Omental fat pad (tissue), 4 donors: ENCODE measurements around the gene HRC. TPM values are rescaled to one million over a fixed set of nuclear protein-coding genes. Genes with fewer than 3 reads are reported as not detected.
"Not testable (repeated sequence)": the region's sequence is repeated elsewhere in the genome, so short reads cannot be mapped to it uniquely, and the experiment has no call there.

ENCODE experiments used
- ATAC-seq: fragments of 150-250 bp; one replicate; pipeline ENCODE4 v1.9.1; 2016; ENCODE audit warnings: mild to moderate bottlenecking, moderate library complexity; ENCODE audit not compliant: low FRiP score
- DNase-seq: peaks from one replicate; pipeline ENCODE4 v3.0.0-alpha.2; 2019; ENCODE audit warnings: low spot score
- CTCF ChIP-seq, 3 donors: fragments of 450-650 bp; IDR thresholded peaks; one replicate each; pipeline ENCODE4 v1.5.1; 2016 to 2017; ENCODE audit warnings: antibody characterized with exemption in 3 of 3, mild to moderate bottlenecking in 3 of 3, moderate library complexity in 2 of 3
- total RNA-seq, 4 donors: library from RNA; depleted of rRNA; stranded (reverse); fragments of >200 nt; gene quantifications; one replicate each; pipeline ENCODE4 v1.1.0, GENCODE V29; 2016

The HRC gene
- total RNA-seq, 4 donors from 2014 or later: 0.74 to 13.1 (median 1.7) TPM

DNA sequence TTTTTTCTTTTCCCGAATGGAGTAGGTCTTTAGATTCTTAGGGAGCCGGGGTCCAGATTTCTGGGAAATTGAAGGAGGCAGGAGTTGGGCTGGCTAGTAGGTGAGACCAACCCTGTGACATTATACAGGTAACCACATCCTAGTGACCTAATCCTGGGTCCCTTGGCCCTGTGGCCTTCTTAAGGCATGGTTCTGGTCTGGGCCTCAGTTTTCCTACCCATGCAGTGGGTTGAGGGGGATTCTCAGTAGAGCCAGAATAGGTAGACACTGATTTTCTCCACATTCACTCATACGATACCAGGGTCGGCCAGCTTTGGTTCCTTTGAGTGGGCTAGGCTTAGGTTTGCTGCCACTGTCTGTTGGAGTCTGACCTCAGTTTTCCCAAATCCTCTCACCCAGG lies 28.6 kb downstream of the HRC start:
- DNase-seq (no peak), ATAC-seq (no peak)
- TF ChIP-seq CTCF (IDR thresholded peaks at IDR 0.05): no peak

DNA sequence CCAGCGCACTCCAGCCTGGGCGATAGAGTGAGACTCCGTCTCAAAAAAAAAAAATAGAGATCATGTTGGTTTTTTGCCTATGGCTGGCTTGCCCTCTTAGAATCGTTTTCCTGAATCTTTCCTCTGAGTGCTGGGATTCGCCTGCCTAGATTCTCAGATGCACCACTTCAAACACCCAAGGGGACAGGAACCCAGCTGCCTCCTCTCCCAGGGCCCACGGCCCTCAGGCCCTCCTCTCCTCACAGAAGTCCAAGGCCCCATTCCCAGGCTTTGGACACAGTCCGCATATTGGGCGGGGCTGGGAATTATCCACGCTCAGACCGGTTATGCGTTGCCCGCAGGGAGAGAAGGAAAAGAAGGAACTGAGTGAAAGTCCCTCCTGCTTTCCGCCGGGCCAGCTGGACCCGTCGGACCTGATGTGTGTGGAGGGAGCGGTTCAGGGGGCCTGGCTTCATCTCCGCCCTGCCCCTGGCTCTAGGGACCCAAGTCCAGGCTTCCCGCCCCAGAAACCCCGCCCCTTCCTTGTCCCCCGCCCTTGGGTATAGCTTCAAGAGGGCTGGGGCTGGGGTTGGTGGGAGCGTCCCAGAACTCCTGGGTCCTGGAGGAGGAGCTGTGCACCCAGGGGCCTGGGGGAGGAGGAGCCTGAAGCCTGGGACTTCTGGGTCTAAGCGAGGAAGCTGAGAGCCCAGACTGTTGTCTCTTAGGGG lies 30.0 kb downstream of the HRC start:
- DNase-seq (no peak), ATAC-seq (no peak)
- no peak for TF ChIP-seq CTCF (IDR thresholded peaks at IDR 0.05)

DNA sequence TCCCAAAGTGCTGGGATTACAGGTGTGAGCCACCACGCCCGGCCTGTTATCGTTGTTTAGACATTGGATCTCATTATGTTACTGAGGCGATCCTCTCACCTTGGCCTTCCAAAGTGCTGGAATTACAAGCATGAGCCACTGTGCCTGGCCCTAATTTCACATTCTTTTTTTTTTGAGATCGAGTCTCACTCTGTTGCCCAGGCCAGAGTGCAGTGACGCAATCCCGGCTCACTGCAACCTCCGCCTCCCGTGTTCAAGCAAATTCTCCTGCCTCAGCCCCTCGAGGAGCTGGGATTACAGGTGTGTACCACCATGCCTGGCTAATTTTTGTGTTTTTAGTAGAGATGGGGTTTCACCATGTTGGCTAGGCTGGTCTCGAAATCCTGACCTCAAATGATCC lies 31.9 kb downstream of the HRC start:
- not testable (repeated sequence) for ATAC-seq, DNase-seq

- not testable (repeated sequence) for DNase-seq, ATAC-seq
These were observed 33.4 kb downstream of the HRC start for GRCh38 chr19:49121841-49122240.

DNA sequence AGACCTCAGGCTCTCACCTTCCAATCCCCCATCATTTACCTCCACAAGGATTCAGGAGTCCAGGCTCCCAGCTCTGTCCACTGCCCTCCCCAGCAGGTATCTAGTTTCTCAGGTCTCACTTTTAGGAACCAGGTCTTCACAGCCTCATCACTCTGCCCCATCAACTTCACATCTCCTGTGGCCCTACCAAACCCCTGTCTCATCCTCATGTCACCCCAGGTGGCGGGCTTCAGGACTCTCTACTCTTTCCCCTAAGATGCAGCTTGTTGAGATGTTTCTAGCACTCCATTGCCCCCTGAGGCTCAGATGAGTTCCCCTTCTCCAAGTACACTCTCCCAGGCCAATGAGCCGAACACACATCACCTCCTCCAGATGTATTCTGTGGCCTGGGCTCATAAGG lies 34.3 kb downstream of the HRC start:
- TF ChIP-seq CTCF (IDR thresholded peaks at IDR 0.05): no peak
- DNase-seq: no peak
- ATAC-seq: no peak

DNA sequence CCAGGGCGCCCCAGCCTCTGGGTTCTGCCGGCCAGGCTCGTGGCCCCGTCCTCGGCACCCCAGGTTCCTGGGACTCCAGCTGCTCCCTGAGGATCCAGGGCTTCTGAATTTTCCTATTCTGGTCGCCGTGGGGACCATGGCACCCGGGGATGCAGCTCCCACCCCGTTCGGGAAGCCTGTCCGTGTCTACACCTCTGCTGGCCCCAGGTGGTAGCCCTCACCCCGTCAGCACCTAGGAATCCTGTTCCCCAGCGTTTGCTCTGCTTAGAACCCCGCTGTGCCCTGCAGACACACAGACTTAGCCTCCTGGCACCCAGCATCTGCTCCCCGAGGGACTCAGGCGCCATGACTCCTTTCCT lies 34.9 kb downstream of the HRC start:
- DNase-seq (no peak), ATAC-seq (no peak)
- TF ChIP-seq CTCF (IDR thresholded peaks at IDR 0.05): no peak

GRCh38 chr19:49119411-49120324 lies 35.5 kb downstream of the HRC start, which contains the start of gene PPFIA3:
Gene PPFIA3 (plus strand): TSS chr19:49119544. CDS start chr19:49127874, 8,330 bp downstream.
- ATAC-seq (peak; percentile 34), DNase-seq (no peak)
- no peak for TF ChIP-seq CTCF (IDR thresholded peaks at IDR 0.05)
